NAMALWA (cell line): Measurements from ENCODE around the gene KCNQ4.

ENCODE experiments used
- DNase-seq: peaks from one replicate; pipeline ENCODE4 v3.0.0-alpha.2; 2015; ENCODE audit warnings: low spot score

Gene KCNQ4

DNA sequence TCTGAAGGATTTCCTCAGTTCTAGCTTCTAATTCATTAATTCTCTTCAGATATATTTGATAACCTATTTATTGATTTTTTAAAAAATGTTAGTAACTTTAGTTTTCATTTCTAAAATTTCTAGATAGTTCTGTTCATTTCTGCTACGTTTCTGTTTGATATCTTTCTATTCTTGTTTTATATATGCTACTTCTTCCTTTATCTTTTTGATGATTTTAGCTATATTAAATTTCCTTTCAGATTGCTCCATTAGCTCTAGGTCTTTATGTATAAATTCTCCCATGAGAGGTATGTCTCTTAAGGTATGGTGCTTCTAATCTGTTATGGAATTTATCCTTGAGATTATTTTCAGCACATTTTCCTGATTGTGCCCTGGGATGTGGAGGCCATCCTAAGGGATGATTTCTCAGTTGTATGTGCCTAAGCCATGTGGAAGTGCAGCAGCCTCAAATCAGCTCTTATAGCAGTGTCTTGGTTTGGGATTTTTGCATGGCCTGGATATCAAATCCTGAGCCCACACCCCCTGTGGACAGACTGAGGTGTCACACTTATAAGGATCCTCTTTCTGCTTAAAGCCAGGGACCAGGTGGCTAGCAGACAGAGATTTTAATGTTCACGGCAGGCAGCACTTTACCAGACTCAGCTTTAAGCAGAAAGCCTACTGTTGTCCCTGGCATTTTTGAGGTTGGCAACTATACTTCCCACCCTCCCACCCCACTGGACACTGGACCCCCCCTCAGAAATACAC is 6.2 kb upstream of the KCNQ4 start:
- DNase-seq: no peak

DNA sequence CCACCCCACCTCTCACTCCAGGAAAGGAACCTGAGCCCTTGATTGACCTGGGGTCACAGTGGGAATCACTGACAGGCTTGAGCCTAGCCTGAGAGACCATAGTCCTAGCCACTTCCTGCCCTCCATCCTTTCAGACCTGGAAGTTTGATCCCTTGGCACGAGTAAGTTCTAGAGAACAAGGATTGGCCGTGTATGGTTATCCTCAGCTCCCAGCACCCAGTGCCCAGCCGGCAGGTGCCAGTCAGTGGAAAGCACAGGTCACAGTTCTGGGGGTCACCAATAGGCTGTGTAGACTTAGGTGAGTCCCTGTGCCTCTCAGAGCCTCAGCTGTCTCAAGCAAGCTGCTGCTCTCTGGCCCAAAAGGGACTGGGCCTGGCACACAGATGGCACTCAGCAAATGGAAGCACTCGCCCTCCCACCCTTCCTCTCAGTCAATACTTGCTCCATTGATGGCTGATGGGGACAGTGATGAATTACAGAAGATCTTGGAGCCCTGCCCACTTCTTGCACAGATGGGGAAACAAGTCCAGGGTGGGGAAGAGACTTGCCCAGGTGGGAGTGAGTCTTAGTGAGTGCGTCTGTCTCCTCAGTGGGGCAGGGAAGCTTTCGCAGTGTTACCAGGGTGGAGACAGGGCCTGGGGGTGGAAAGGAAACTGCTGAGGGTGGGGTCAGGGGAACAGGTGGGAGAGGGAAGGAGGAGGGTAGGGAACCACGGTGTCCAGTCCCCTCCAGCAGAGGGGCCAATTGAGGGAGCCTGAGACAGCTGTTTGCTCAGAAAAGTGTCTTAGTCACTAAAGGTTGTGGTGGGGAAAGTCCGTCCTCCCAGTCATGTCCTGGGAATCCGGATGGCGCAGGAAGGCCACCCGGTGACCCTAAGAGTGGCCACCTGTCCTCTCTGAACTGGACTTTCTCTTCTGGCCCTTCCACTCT is 2.6 kb upstream of the KCNQ4 start:
- no peak for DNase-seq

DNA sequence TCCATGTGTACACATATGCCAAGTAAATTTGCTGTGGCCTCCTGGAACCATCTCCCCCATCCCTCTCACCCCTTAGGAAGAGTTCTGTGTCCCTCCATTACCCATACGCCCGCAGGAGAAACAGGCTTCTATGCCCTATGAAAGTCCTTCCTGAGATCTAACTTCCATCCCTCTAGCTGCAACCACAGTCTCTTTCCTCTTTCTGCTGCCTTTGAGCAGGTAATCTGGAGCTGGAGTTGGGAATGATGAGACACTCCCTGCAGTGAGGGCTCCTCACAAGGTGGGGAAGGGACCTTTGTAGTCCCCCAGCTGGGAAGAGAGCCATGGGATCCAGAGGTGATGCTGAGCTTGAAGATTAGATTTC is 2.0 kb upstream of the KCNQ4 start:
- DNase-seq: no peak

DNA sequence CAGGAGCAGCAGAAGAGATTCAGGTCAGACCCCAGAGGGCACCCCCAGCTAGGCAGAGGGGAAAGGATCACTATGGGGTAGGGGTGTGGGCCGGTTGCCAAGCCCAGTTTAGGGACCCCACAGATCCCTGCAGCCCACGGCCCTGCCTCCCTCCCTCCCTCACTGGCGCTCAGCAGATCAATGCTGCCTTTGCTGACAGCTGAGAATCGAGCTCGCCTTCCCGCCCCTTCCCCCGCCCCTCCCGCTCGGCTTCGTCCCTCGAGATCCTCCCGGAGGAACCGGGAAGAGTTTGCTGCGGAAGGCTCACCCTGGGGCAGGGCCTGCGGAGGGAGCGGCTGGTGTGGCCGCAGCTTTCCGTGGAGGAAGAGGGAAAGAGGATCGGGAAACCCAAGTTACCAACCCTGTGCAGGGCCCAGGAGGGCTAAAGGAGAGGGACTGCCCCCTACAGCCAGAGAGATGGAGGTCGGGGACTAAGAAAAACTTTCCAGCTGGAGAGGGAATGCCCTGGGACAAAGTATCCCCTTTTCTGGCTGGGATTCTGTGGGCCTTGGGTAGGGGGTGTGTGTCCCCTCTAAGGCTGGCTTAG is 1.1 kb upstream of the KCNQ4 start:
- no peak for DNase-seq

DNA sequence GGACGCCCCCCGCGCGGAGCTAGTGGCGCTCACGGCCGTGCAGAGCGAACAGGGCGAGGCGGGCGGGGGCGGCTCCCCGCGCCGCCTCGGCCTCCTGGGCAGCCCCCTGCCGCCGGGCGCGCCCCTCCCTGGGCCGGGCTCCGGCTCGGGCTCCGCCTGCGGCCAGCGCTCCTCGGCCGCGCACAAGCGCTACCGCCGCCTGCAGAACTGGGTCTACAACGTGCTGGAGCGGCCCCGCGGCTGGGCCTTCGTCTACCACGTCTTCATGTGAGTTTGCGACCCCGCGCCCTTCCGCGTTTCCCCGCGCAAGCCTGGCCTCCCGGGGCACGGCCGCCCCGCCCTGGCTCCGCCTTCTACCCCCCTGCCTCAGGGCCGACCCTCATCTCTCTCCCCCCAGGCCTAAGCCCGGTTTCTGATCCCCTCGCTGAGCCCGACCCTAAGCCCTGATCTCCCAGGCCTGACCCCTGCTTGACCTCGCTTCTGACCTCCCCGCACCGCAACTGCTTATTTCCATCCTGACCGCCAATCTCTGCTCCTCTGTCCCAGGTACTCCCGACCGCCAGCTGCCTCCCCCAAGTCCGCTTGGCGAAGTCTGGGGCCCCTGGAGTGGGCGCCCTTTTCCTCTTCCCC is 669 bp downstream of the KCNQ4 start:
- no peak for DNase-seq

DNA sequence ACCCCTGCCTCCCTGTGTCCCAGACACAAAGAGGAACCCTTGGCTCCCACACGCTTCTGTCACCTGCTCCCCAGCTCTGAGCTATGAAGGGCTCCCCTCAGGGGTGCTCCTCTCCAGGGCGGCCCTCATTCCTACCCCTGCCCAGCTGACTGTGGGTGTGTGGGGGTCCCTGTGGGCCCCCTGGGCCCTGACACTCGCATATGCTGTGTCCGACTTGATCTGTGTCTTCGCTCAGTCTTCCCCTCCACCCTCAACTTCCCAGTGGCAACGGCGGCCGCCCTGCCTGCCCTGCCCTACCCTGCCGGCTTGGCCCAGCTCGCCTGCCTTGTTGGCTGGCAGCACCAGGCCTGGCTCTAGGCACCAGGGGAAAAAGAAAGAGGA is 1.2 kb downstream of the KCNQ4 start:
- no peak for DNase-seq

DNA sequence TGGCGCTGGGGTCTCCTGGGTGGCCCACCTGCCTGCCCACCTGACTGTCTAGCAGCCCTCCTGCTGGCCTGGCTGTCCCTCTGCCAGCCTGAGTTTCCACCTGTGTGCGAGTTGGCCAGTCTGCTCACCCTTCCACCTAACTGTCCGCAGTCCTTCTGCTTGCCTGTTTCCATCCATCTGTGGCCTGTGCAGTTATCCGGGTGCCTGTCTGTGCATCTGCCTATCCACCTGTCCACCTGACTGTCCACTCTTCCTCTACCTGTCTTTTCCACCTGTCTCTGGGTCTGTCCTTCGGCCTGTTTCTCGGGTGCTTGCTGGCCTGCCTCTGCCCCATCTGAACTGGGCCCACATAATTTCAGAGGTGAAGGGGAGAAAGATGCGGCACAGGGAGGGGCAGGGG is 1.9 kb downstream of the KCNQ4 start:
- no peak for DNase-seq

DNA sequence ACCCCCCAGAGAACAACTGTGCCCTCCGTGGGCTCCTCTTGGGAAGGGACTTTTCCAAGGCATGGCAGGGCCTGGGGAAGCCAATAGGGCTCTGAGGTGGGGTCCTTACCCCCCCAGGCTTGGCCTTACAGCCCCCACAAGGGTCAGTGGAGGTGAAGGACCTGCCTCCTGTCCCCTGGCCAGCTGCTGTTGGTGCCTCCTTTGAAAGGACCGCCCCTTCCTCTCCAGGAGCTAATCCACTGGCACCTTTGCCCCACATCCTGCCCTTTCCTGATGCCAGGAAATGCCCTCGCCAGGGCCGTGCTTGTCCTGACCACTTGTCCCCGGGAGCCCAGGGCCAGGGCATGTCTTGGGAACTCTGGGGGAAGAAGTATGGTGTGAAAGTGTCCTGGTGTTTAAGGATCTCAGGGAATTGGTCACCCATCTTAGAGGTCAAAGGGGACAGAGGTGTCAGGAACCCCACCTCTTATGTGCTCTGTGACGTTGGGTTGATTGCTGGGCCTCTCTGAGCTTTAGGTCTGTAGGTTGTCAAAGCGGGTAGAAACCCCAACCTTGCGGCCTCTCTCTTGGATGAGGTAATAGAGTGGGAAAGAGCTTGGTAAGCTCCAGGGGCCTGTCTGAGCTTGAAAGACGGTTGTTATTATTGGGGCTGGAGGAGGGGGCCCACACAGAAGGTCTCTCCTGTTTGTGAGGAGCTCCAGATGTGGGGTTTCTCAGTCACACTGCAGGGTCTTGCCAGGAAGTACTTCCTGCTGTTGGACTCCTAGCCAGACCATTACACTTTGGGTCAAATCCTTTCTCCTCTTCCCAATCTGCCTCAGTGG is 2.8 kb downstream of the KCNQ4 start:
- DNase-seq: no peak

DNA sequence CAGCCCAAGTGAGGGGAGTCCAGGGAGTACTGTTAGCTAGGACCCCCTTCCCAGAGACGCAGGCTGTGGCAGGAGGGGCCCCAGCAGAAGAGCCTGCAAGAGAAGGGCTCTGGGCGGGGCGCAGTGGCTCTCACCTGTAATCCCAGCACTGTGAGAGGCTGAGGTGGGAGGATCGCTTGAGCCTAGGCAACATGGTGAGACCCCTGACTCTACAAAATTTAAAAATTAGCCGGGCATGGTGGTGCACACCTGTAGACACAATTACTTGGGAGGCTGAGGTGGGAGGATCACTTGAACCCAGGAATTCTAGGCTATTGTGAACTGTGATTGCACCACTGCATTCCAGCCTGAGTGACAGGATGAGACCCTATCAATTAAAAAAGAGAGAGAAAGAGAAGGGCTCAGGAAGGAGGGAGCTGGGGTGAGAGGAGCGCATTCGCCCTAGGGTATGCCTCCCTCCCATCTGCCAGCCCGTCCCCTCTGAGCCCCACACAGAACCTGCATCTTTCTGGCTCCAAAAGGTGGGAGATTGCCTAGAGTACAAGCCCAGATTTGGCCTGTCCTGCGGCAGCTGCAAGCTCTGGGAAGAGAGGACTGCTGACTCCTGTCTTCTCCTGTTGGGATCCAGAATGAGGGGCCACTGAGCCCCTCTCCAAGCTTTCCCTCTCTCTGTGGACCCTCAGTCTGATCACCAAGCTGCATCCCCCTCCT is 3.6 kb downstream of the KCNQ4 start:
- no peak for DNase-seq

DNA sequence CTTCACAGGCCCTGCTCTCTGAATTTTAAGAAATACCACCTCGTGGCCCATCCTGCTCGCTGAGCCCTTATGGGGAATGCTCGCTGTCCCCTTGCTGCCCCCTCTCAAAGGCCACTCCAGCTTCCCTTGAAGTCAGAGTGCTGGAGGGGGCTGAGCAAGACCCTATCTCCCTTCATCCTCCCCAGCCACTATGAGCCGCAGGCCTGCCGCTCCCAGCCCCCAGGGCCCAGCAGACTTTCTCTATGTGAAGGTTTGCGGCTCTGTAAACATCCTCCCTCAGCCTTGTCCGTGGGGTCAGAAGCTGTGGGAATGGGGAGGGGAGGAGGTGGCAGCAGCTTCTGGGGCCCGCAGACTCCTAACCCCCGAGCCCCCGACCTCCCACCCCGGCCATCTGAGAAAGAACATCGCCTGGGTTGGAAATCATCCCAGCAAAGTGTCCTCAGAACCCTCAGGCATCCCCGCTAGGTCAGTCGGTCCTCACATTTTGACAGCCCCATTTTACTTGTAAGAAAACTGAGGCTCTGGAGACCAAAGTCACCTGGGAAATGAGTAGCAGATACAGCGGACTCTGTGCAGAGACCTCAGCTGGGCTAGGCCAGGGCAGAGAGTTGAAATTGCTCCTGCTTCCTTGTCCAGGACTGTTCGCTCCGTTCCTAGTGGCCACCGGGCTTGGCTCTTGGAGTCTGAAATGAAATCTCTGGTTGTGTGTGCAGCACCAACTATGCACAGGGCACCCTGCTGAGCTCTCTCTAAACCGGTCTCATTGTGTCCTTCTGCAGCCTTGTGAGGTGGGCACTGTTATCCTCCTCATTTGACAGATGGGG is 4.4 kb downstream of the KCNQ4 start:
- no peak for DNase-seq

DNA sequence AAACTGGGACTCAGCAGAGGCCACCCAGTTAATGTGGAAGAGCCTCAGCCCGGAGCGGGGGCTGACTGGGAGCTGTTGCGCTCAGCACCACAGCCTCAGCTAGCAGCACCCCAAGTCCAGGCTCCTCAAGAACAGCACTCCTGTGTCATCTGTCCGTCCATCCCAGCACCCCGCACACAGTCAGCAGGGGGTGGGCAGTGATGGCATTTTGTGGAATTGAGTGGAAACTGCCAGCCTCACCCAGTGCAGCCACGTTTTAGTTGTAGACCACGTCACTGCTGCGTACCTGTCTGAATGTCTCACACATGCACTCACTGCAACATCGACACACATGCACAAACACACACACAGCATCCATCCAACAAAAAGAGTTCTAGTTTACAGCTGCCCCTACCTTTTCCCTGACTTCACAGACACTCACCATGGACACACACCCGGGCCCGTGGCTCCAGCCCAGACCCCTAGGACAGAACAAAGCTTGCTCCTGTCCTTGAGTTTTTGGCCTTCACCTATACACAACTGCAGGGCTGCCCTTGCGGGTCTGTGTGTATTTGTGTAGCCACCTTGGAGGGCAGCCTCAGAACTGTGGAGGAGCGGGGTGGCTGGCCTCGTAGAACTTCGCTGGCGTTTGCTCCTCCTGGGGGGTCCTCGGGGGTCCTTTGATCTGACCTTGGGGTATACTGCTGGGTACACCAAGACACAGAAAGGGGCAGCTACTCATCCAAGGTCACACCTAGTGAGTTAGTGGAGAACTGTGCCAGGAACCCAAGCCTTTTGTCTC is 5.2 kb downstream of the KCNQ4 start:
- DNase-seq: no peak

DNA sequence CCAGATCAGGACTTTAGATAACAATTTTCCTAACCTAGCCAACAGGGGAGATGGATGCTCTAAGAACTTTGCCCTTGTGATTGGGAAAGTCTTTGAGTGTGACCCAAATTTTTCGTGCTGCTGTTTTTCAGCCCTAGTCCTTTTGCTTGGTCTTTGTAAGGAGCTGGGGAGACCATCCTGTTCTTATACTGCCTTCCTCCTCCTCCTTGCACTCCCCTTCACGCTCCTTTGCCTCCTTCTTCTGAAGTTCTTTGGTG is 5.7 kb downstream of the KCNQ4 start:
- DNase-seq: no peak

DNA sequence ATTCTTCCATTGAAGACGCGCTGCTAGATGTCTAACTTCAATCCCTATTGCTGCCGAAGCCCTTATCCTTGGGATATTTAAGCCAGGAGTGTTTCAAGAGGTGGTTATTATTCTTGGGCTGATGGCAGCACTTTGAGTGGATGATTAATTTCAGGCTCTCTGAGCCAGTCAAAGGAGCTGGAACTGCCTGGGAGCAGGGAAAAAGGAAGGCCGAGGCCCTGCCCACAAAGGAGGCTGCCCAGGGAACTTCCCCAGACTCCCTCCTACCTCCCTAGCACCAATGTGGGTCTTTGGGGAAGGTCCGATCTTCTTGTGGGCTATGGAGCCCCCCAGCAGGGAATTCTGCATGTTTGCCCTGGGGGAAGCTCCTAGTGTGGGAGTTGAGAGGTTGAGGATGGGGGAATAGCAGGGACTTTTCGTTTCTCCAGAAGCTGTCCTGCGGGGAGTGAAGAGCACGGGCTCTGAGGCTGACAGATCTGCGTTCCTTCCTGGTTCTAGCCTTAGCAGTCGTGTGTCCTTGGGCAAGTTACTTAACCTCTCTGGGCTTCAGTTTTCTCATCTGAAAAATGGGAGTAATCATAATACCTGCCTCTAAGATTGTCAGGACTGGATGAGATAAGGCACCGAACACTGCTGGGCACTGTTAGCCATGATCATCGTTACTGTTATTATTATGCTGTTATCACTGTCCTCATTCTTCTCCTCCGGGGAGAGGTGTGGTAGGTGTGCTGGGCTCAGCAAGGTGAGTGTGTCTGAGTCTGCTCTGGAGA is 6.3 kb downstream of the KCNQ4 start:
- DNase-seq: no peak

DNA sequence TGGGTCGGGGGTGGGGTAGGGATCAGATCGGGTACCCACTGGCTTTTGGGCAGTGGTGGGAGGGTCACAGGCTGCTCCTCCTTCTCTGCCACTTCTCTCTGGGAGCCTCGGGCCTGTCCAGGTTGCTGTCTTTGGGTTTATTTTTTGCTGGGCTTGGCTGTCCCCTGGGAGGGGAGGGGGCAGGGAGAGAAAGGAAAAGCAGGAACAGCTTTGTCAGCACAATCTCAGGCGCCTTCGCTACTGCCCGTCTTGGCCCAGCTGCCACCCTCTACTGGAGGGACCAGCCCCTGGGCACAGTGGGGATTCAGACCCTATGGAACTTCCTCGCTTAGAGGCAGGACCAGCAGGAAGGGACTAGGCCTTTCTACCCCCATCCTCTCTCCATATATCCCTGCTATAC is 8.4 kb downstream of the KCNQ4 start:
- no peak for DNase-seq

DNA sequence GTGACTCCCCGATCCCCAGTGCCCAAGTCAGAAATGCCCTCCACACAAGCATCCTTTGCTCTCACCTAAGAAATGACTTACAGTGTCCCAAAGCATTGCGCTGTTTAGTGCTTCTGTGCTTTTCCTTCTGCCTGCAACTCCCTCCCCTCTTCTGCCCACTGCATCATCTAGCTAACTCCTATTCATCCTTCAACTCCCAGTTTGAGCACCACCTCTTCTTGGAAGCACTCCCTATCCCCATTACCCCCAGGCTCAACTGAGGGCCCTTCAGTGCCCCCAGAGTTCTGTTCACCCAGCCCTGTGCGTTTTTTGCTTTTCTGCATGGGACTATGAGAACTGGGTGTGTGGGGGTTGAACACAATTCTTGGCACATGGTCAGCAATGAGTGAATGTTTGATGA is 10.0 kb downstream of the KCNQ4 start:
- DNase-seq: no peak

DNA sequence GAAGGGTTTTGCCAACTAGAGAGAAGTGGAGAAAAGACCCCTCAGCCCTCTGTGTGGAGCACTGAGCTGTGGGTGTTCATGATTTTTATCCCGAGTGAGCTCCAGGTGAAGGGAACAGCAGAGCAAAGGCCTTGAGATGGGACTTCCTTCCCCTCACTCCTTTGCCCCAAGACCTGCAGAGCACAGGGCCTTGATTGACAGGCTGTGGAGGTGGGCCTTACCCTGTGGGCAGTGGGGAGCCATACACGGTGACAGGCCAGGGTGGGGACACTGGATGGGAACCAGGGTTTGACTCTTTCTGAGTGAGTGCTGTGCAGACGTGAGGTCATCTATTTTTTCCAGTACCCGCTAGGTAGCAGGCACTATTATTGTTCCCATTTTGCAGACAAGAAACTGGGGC is 10.5 kb downstream of the KCNQ4 start:
- no peak for DNase-seq

DNA sequence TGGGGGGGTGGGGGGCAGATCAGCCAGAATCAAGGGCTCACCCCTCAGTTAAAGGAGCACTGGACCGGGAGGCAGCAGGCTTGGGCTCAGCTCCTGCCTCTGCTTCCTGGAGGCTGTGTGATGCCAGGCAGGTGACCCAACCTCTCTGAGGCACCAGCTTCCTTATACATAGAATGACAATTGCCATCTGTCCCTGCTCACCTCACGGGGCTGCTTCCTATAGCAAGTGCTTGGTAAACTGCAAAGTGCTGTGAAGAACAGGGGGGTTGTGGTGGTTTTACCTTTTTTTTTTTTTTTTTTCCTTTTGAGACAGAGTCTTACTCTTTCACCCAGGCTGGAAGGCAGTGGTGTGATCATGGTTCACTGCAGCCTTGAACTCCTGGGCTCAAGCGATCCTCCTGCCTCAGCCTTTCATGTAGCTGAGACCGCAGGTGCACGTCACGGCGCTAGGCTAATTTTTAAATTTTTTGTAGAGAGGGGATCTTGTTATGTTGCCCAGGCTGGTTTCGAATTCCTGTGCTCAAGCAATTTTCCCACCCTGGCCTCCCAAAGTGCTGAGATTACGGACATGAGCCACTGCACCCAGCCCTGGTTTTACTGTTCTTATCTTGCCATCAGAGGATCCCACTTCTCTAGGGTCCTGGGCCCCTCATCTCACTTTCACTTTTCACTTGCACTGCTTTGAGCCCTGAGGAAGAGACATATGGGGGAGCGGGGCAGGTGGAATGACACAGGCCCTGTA is 11.6 kb downstream of the KCNQ4 start:
- no peak for DNase-seq
